Vagina (tissue), 2 donors: Measurements from ENCODE around the gene DCTD.

Experiments used
- CTCF ChIP-seq, 3 experiments: fragments of 450-650 bp in 2 of 3; fragments of 200-600 bp in 1 of 3; sonication (generic) in 1 of 3; IDR thresholded peaks; one replicate each; pipeline ENCODE4 v1.5.1; 2017 to 2019; ENCODE audit warnings: antibody characterized with exemption in 3 of 3, mild to moderate bottlenecking in 2 of 3, moderate library complexity in 2 of 3
- POLR2A ChIP-seq, 2 donors: fragments of 450-650 bp; IDR thresholded peaks; one replicate each; pipeline ENCODE4 v1.6.1; 2017; ENCODE audit warnings: antibody characterized with exemption in 2 of 2, mild to moderate bottlenecking in 2 of 2, moderate library complexity in 2 of 2

GRCh38 chr4:182898479-182898799 lies 18.7 kb downstream of the DCTD start:
- TF ChIP-seq CTCF (IDR thresholded peaks at IDR 0.05) (no peak), POLR2A (IDR thresholded peaks at IDR 0.05) (no peak)
